ENCODE data around the gene TSPOAP1. TPM values are rescaled to one million over a fixed set of nuclear protein-coding genes. Genes with fewer than 3 reads are reported as not detected.

TSPOAP1 gene
- total RNA-seq, 2 experiments from 2014 or later = 17.8 to 19.5 TPM

- H3K36me3 Mint-ChIP-seq (ENCODE audit: low read depth) = peaks cover 4% of the 10 kb centered on the region
These were observed 9.9 kb downstream of the TSPOAP1 start for GRCh38 chr17:58318627-58319172.

GRCh38 chr17:58318065-58318481 is 10.5 kb downstream of the TSPOAP1 start:
- TF ChIP-seq CTCF (IDR thresholded peaks at IDR 0.05) = no peak
- Histone ChIP-seq H3K27ac (ENCODE audit: low read depth in 1 of 2, low read length in 2 of 2) (peak overlapping the region; percentile 35 to 38), H3K4me3 (ENCODE audit: low read length) (no peak overlapping the region), H3K9me3 (ENCODE audit: control insufficient read depth in 1 of 2, insufficient read depth in 1 of 2, low read length in 2 of 2) (no peaks in the 10 kb centered on the region), H3K36me3 (ENCODE audit: insufficient read depth, low read length) (peaks cover 9% of the 10 kb centered on the region), H3K4me1 (ENCODE audit: insufficient read depth, low read length) (peaks cover 17% of the 10 kb centered on the region), H3K27me3 (ENCODE audit: control insufficient read depth in 1 of 2, insufficient read depth in 2 of 2, low read length in 2 of 2) (no peaks in the 10 kb centered on the region)
- DNase-seq = peak in 1 of 14 experiments; percentile 32
- H3K27me3 Mint-ChIP-seq = no peaks in the 10 kb centered on the region
- peaks cover 7% of the 10 kb centered on the region for H3K4me1 Mint-ChIP-seq (ENCODE audit: low read depth)
- H3K4me3 Mint-ChIP-seq = no peak overlapping the region
- intact Hi-C loops (cut with DNase I, micrococcal nuclease) = loop anchor here (5.0 to 10.0 kb wide), 4 partner anchors 169 to 689 kb away; partner anchors contain the start of gene HSF5 (in 1 of the 2)
- ATAC-seq (ENCODE audit: poor library complexity) = no peak
- POLR2A ChIA-PET = interaction anchor here (0.8 to 22.3 kb wide), 10 partner anchors 9 to 687 kb away, joined by 3 to 1359 read pairs (median 20); partner anchors contain the start of genes HSF5, RNF43, SUPT4H1 and TSPOAP1
- no peaks in the 10 kb centered on the region for H3K9me3 Mint-ChIP-seq
- peaks cover 4% of the 10 kb centered on the region for H3K36me3 Mint-ChIP-seq (ENCODE audit: low read depth)
- CTCF ChIA-PET = interaction anchor here (0.6 to 6.3 kb wide), 23 partner anchors 8 to 1510 kb away, joined by 3 to 211 read pairs (median 8); partner anchors contain the start of genes HSF5, RNF43, SUPT4H1 and TSPOAP1
- peak overlapping the region; percentile 62 for H3K27ac Mint-ChIP-seq

More at GRCh38 chr17:58318627-58319172, 9.9 kb downstream of the TSPOAP1 start:
- ATAC-seq (ENCODE audit: poor library complexity) (no peak), DNase-seq (peak in 1 of 14 experiments; percentile 22)
- peaks cover 7% of the 10 kb centered on the region for H3K4me1 Mint-ChIP-seq (ENCODE audit: low read depth)
- Histone ChIP-seq H3K27me3 (ENCODE audit: control insufficient read depth in 1 of 2, insufficient read depth in 2 of 2, low read length in 2 of 2) (no peaks in the 10 kb centered on the region), H3K9me3 (ENCODE audit: control insufficient read depth in 1 of 2, insufficient read depth in 1 of 2, low read length in 2 of 2) (no peaks in the 10 kb centered on the region), H3K36me3 (ENCODE audit: insufficient read depth, low read length) (peaks cover 9% of the 10 kb centered on the region), H3K4me1 (ENCODE audit: insufficient read depth, low read length) (peaks cover 17% of the 10 kb centered on the region), H3K27ac (ENCODE audit: low read depth in 1 of 2, low read length in 2 of 2) (no peak overlapping the region), H3K4me3 (ENCODE audit: low read length) (no peak overlapping the region)
- H3K4me3 Mint-ChIP-seq = no peak overlapping the region
- intact Hi-C loops (cut with DNase I, micrococcal nuclease) = loop anchor here (5.0 to 10.0 kb wide), 4 partner anchors 169 to 689 kb away; partner anchors contain the start of gene HSF5 (in 1 of the 2)
- ChIA-PET POLR2A (interaction anchor here (0.9 to 22.3 kb wide), 4 partner anchors 8 to 169 kb away, joined by 3 to 1359 read pairs (median 62); partner anchors contain the start of genes HSF5 and TSPOAP1), CTCF (interaction anchor here (2.0 to 6.3 kb wide), 3 partner anchors 11 to 99 kb away, joined by 39 to 211 read pairs (median 43); partner anchors contain the start of genes RNF43 and TSPOAP1)
- TF ChIP-seq CTCF (IDR thresholded peaks at IDR 0.05) = no peak
- H3K9me3 Mint-ChIP-seq = no peaks in the 10 kb centered on the region
- no peaks in the 10 kb centered on the region for H3K27me3 Mint-ChIP-seq
- no peak overlapping the region for H3K27ac Mint-ChIP-seq

GRCh38 chr17:58317421-58318064 is 11.1 kb downstream of the TSPOAP1 start:
- ChIA-PET CTCF (interaction anchor here (0.6 to 6.3 kb wide), 25 partner anchors 8 to 1510 kb away, joined by 3 to 211 read pairs (median 7); partner anchors contain the start of genes HSF5, RNF43, SUPT4H1 and TSPOAP1), POLR2A (interaction anchor here (0.8 to 22.3 kb wide), 9 partner anchors 9 to 687 kb away, joined by 3 to 1359 read pairs (median 32); partner anchors contain the start of genes HSF5, RNF43, SUPT4H1 and TSPOAP1)
- Histone ChIP-seq H3K36me3 (ENCODE audit: insufficient read depth, low read length) (peaks cover 9% of the 10 kb centered on the region), H3K27me3 (ENCODE audit: control insufficient read depth in 1 of 2, insufficient read depth in 2 of 2, low read length in 2 of 2) (no peaks in the 10 kb centered on the region), H3K4me3 (ENCODE audit: low read length) (no peak overlapping the region), H3K4me1 (ENCODE audit: insufficient read depth, low read length) (peaks cover 17% of the 10 kb centered on the region), H3K9me3 (ENCODE audit: control insufficient read depth in 1 of 2, insufficient read depth in 1 of 2, low read length in 2 of 2) (no peaks in the 10 kb centered on the region), H3K27ac (ENCODE audit: low read depth in 1 of 2, low read length in 2 of 2) (peak overlapping the region; percentile 35 to 38)
- Mint-ChIP-seq H3K4me3 (no peak overlapping the region), H3K4me1 (ENCODE audit: low read depth) (peaks cover 7% of the 10 kb centered on the region), H3K27me3 (no peaks in the 10 kb centered on the region), H3K36me3 (ENCODE audit: low read depth) (peaks cover 4% of the 10 kb centered on the region), H3K9me3 (no peaks in the 10 kb centered on the region), H3K27ac (peak overlapping the region; percentile 62)
- intact Hi-C loops (cut with DNase I, micrococcal nuclease) = loop anchor here (1.0 to 10.0 kb wide), 9 partner anchors 11 to 690 kb away; partner anchors contain the start of genes RNF43 (in 2 of the 2), HSF5 (in 1 of the 2) and TSPOAP1 (in 1 of the 2)
- DNase-seq (peak in 13 of 14 experiments; percentile 59 to 91 (median 69)), ATAC-seq (ENCODE audit: poor library complexity) (peak; percentile 96)
- TF ChIP-seq CTCF (IDR thresholded peaks at IDR 0.05) = peak; percentile 79
